Stimulated activated CD4-positive, alpha-beta T cell treated with anti-CD3 and anti-CD28 coated beads, Interleukin-2, amount 100 ng/mL, for 24 hours (primary cell): ENCODE results near the gene CD72.
"Not testable (repeated sequence)": the region's sequence is repeated elsewhere in the genome, so short reads cannot be mapped to it uniquely, and the experiment has no call there.

ENCODE experiments used
- DNase-seq, 2 donors: peaks; one replicate each; pipeline ENCODE4 v3.0.0-alpha.2; 2020

The CD72 gene

GRCh38 chr9:35615981-35616680 is 2.1 kb downstream of the CD72 start:
- DNase-seq, result no peak

GRCh38 chr9:35612843-35613242 is 5.4 kb downstream of the CD72 start:
- no peak for DNase-seq

- DNase-seq, result not testable (repeated sequence)
Observed at GRCh38 chr9:35612066-35612465, 6.1 kb downstream of the CD72 start.

GRCh38 chr9:35611230-35611797 is 6.9 kb downstream of the CD72 start:
- peak; percentile 65 to 66 for DNase-seq

- no peak for DNase-seq
Observed at GRCh38 chr9:35609820-35610163, 8.4 kb downstream of the CD72 start.

- DNase-seq, result no peak
Observed at GRCh38 chr9:35609001-35609819, 9.0 kb downstream of the CD72 start.

- DNase-seq, result no peak
Observed at GRCh38 chr9:35608221-35608620, 10.0 kb downstream of the CD72 start.

GRCh38 chr9:35606726-35607125 is 11.5 kb downstream of the CD72 start:
- no peak for DNase-seq

- no peak for DNase-seq
Observed at GRCh38 chr9:35606138-35606504, 12.1 kb downstream of the CD72 start.

GRCh38 chr9:35605351-35606137 is 12.7 kb downstream of the CD72 start:
- peak; percentile 39 to 42 for DNase-seq

- DNase-seq, result peak; percentile 85 to 90
Observed at GRCh38 chr9:35604578-35605350, 13.4 kb downstream of the CD72 start, which contains the start of gene TESK1. Gene TESK1 (plus strand): TSS chr9:35605262. CDS start chr9:35605620, 358 bp downstream.

- peak; percentile 99 for DNase-seq
Observed at GRCh38 chr9:35603986-35604577, 14.1 kb downstream of the CD72 start.

GRCh38 chr9:35603506-35603985 is 14.7 kb downstream of the CD72 start:
- DNase-seq, result peak in 1 of 2 donors; percentile 28

- no peak for DNase-seq
Observed at GRCh38 chr9:35599763-35600604, 18.2 kb downstream of the CD72 start.

GRCh38 chr9:35598866-35599590 is 19.2 kb downstream of the CD72 start:
- DNase-seq, result no peak

- DNase-seq, result not testable (repeated sequence)
Observed at GRCh38 chr9:35596907-35597306, 21.3 kb downstream of the CD72 start.

GRCh38 chr9:35594471-35594870 is 23.7 kb downstream of the CD72 start:
- DNase-seq, result no peak

- no peak for DNase-seq
Observed at GRCh38 chr9:35593581-35593980, 24.6 kb downstream of the CD72 start.

- not testable (repeated sequence) for DNase-seq
Observed at GRCh38 chr9:35588506-35588905, 29.7 kb downstream of the CD72 start.

GRCh38 chr9:35584681-35585080 is 33.5 kb downstream of the CD72 start:
- not testable (repeated sequence) for DNase-seq
